ENCODE results near the gene GARS1. TPM values are rescaled to one million over a fixed set of nuclear protein-coding genes. Genes with fewer than 3 reads are reported as not detected.

The GARS1 gene
- total RNA-seq, 4 donors from 2014 or later, result 43.6 to 71.0 (median 63.0) TPM

DNA sequence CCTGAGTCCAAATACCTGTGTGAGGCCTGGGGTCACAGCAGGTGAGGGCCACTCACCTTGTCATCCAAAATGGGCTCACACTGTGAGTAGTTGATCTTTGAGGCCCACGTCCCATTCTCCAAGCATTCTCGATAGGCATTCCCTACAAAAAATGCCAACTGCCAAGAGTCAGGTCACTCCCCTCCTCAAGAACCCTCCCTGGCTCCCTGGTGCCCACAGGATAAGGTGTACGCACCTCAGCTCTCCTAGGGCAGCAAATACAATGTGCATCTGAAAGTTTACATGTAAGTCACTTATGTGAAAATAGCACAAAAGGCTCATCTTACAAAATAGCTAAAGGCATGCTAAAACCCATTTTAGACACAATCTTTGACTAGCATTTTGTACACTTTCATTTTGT, 72.5 kb downstream of the GARS1 start:
- H3K4me3 ChIP-seq, result no peak overlapping the region
- no peak for DNase-seq (ENCODE audit: extremely low spot score)
- intact Hi-C loops (cut with DNase I), result no loop called here
- H3K27ac ChIP-seq (replicated peaks in 1 of 4), result no peak overlapping the region
- TF ChIP-seq EP300 (IDR thresholded peaks at IDR 0.05), result no peak
- TF ChIP-seq, protein P1, sequence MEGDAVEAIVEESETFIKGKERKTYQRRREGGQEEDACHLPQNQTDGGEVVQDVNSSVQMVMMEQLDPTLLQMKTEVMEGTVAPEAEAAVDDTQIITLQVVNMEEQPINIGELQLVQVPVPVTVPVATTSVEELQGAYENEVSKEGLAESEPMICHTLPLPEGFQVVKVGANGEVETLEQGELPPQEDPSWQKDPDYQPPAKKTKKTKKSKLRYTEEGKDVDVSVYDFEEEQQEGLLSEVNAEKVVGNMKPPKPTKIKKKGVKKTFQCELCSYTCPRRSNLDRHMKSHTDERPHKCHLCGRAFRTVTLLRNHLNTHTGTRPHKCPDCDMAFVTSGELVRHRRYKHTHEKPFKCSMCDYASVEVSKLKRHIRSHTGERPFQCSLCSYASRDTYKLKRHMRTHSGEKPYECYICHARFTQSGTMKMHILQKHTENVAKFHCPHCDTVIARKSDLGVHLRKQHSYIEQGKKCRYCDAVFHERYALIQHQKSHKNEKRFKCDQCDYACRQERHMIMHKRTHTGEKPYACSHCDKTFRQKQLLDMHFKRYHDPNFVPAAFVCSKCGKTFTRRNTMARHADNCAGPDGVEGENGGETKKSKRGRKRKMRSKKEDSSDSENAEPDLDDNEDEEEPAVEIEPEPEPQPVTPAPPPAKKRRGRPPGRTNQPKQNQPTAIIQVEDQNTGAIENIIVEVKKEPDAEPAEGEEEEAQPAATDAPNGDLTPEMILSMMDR (IDR thresholded peaks at IDR 0.05), result no peak
- TF ChIP-seq POLR2AphosphoS5 (IDR thresholded peaks at IDR 0.05), result no peak
- TF ChIP-seq POLR2A (IDR thresholded peaks at IDR 0.05; ENCODE audit: low read depth), result no peak
- no peaks in the 10 kb centered on the region for H3K36me3 ChIP-seq
- WGBS, result 59% methylated on average over 3 of the region's 3 CpGs
- no peaks in the 10 kb centered on the region for H3K4me1 ChIP-seq
- H3K9me3 ChIP-seq, result peaks cover 0 to 4% (median 0%) of the 10 kb centered on the region in 4 donors
- peaks cover 0 to 6% (median 0%) of the 10 kb centered on the region in 4 donors for H3K27me3 ChIP-seq

DNA sequence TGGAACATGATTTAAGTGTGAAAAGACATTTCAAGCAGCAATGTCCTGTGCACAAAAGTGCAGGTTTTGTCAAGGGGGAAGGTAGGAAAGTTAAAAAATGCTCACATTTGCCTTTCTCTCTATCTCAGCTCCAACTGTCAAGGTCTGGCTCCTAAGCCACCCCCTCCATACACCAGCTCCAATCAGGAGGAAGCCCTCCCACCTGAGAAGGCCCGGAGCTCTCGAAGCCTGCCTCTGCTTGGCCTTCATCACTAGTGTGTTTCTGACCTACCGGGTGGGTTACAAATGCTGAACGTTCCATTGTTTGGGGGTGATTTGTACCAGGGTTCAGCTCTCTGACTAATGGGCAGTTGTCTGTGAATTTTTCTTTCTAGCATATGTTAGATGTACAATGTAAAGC, 73.4 kb downstream of the GARS1 start:
- TF ChIP-seq EP300 (IDR thresholded peaks at IDR 0.05) (no peak), POLR2AphosphoS5 (IDR thresholded peaks at IDR 0.05) (no peak)
- Histone ChIP-seq H3K27ac (replicated peaks in 1 of 4) (no peak overlapping the region), H3K9me3 (peaks cover 0 to 6% (median 0%) of the 10 kb centered on the region in 4 donors), H3K4me3 (no peak overlapping the region), H3K27me3 (peaks cover 0 to 6% (median 0%) of the 10 kb centered on the region in 4 donors), H3K4me1 (no peaks in the 10 kb centered on the region), H3K36me3 (no peaks in the 10 kb centered on the region)
- WGBS, result 58% methylated on average over 4 of the region's 4 CpGs
- no peak for DNase-seq (ENCODE audit: extremely low spot score)
- intact Hi-C loops (cut with DNase I), result no loop called here

DNA sequence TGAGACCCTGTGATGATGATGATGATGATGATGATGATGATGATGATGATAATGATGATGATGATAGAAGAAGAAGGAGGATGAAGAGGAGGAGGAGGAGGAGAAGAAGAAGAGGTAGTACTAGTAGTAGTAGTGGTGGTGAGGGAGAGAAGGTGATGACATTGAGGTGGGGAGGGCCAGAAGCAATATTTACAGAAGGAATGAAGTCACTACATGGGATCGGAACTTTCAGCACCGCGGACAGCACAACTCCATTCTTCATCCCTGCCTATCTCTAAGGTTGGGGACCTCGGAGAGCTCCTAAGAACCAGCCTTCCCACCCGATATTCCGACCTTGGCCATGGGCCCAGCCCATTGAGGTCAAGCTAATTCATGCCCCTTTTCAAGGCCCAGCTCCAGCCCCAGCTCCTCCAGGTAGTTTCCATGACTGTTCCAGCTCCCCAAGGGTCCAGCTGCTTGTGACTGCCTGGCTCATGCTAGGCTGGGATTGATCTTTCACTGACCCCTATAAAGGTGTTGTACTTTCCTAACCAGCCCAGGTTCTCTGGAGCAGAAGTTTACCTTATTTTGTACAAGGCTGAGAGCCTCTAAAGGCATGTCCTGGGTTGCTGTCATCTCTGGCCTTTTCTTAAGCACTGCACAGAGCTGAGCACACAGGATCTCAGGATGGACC, 77.3 kb downstream of the GARS1 start:
- 6% methylated on average over 6 of the region's 6 CpGs for WGBS
- intact Hi-C loops (cut with DNase I), result no loop called here
- H3K27me3 ChIP-seq, result peaks cover 0 to 26% (median 0%) of the 10 kb centered on the region in 4 donors
- TF ChIP-seq POLR2A (IDR thresholded peaks at IDR 0.05; ENCODE audit: low read depth), result no peak
- no peak for TF ChIP-seq POLR2AphosphoS5 (IDR thresholded peaks at IDR 0.05)
- no peak for DNase-seq (ENCODE audit: extremely low spot score)
- no peak overlapping the region for H3K27ac ChIP-seq (replicated peaks in 1 of 4)
- H3K4me1 ChIP-seq, result no peaks in the 10 kb centered on the region
- H3K9me3 ChIP-seq, result peaks cover 0 to 6% (median 0%) of the 10 kb centered on the region in 4 donors
- H3K36me3 ChIP-seq, result no peaks in the 10 kb centered on the region
- H3K4me3 ChIP-seq, result no peak overlapping the region

DNA sequence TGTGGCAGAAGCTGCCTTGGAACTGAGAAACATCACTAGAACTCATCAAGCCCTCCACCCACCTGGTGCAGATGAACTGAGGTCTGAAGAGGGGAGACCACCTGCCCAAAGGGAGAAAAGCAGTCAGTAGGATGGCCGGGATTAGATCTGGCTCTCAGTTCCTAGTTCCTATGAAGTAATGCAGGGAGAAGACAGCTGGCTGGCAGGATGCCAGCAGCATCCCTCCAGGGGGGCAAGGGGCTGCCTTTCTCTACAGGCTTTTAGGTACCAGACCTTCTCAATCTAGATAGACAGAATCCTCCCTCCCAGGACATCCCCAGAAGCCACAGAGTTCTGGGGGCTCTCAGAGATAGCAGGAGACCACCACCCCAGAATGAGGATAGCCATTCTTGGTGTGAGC, 79.7 kb downstream of the GARS1 start:
- TF ChIP-seq EP300 (IDR thresholded peaks at IDR 0.05) (no peak), POLR2AphosphoS5 (IDR thresholded peaks at IDR 0.05) (no peak), POLR2A (IDR thresholded peaks at IDR 0.05; ENCODE audit: low read depth) (no peak)
- TF ChIP-seq, protein P1 (IDR thresholded peaks at IDR 0.05), result no peak
- 20% methylated on average over 1 of the region's 1 CpG for WGBS
- DNase-seq (ENCODE audit: extremely low spot score), result no peak
- Histone ChIP-seq H3K27me3 (peaks cover 0 to 46% (median 0%) of the 10 kb centered on the region in 4 donors), H3K4me3 (no peak overlapping the region), H3K4me1 (no peaks in the 10 kb centered on the region), H3K27ac (replicated peaks in 1 of 4) (no peak overlapping the region), H3K36me3 (no peaks in the 10 kb centered on the region), H3K9me3 (peaks cover 0 to 6% (median 0%) of the 10 kb centered on the region in 4 donors)
- intact Hi-C loops (cut with DNase I), result no loop called here

DNA sequence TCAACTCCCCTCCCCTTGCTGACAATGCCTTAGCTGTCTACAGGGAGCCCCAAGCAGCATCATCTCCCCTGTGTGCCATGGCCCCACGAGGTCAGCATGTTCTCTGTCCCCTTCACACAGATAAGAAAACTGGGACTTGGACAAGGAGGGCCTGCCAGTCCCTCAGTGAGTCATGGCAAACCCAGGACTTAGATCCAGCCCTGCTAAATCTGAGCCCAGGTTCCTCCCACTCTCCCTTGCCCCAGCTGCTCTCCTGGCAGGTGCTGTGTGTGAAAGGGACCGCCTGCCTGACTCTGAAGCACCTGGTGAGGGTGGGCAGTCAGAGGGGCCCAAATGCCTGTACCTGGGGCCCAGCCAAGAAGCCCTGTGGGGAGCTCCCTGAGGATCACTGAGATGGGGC, 80.2 kb downstream of the GARS1 start:
- no peaks in the 10 kb centered on the region for H3K36me3 ChIP-seq
- H3K27ac ChIP-seq (replicated peaks in 1 of 4), result no peak overlapping the region
- no CpG with 5 or more reads among the region's 2 CpGs for WGBS
- no peaks in the 10 kb centered on the region for H3K4me1 ChIP-seq
- H3K9me3 ChIP-seq, result peaks cover 0 to 6% (median 0%) of the 10 kb centered on the region in 4 donors
- TF ChIP-seq POLR2AphosphoS5 (IDR thresholded peaks at IDR 0.05) (no peak), EP300 (IDR thresholded peaks at IDR 0.05) (no peak), POLR2A (IDR thresholded peaks at IDR 0.05; ENCODE audit: low read depth) (no peak)
- TF ChIP-seq, protein P1 (IDR thresholded peaks at IDR 0.05), result no peak
- intact Hi-C loops (cut with DNase I), result no loop called here
- DNase-seq (ENCODE audit: extremely low spot score), result no peak
- H3K4me3 ChIP-seq, result no peak overlapping the region
- peaks cover 0 to 51% (median 0%) of the 10 kb centered on the region in 4 donors for H3K27me3 ChIP-seq

All from esophagus muscularis mucosa (tissue), 4 donors.